Trophoblast cell (in vitro differentiated cells and primary cell): ENCODE results near the gene SPINT2.

Experiments
- DNase-seq, 2 donors: peaks; one replicate each; pipeline ENCODE4 v3.0.0-alpha.2; 2016
- H2AFZ ChIP-seq: 2 replicates; pipeline ENCODE4 v1.6.1; 2013; ENCODE audit warnings: low read length, moderate library complexity, mild to moderate bottlenecking; ENCODE audit not compliant: insufficient read depth, poor library complexity
- H2AK5ac ChIP-seq: 2 replicates; pipeline ENCODE4 v1.6.1; 2013; ENCODE audit warnings: mild to moderate bottlenecking, low read length
- H2BK120ac ChIP-seq: 2 replicates; pipeline ENCODE4 v1.6.1; 2013; ENCODE audit warnings: low read length, mild to moderate bottlenecking, moderate library complexity; ENCODE audit not compliant: insufficient read depth, poor library complexity
- H2BK12ac ChIP-seq: 2 replicates; pipeline ENCODE4 v1.6.1; 2013; ENCODE audit warnings: mild to moderate bottlenecking, low read length, moderate library complexity
- H2BK5ac ChIP-seq: 2 replicates; pipeline ENCODE4 v1.6.1; 2013; ENCODE audit warnings: low read length, low read depth, moderate library complexity, mild to moderate bottlenecking; ENCODE audit not compliant: poor library complexity
- H3K14ac ChIP-seq: 2 replicates; pipeline ENCODE4 v1.6.1; 2013; ENCODE audit warnings: mild to moderate bottlenecking, low read length
- H3K18ac ChIP-seq: 2 replicates; pipeline ENCODE4 v1.6.1; 2013; ENCODE audit warnings: mild to moderate bottlenecking, low read length
- H3K23ac ChIP-seq: 2 replicates; pipeline ENCODE4 v1.6.1; 2013; ENCODE audit warnings: low read length
- H3K27ac ChIP-seq: 2 replicates; pipeline ENCODE4 v1.5.1; 2013; ENCODE audit warnings: low read depth, mild to moderate bottlenecking, inconsistent platforms, low read length, moderate library complexity
- H3K27me3 ChIP-seq: 2 replicates; pipeline ENCODE4 v1.6.1; 2013; ENCODE audit warnings: inconsistent platforms, mild to moderate bottlenecking, low read length, moderate library complexity; ENCODE audit not compliant: insufficient read depth
- H3K36me3 ChIP-seq, 2 experiments: 1 replicate in 1 of 2; 2 replicates in 1 of 2; pipeline ENCODE4 v1.6.1; 2013; ENCODE audit warnings: low read length in 2 of 2, mild to moderate bottlenecking in 2 of 2, moderate library complexity in 1 of 2; ENCODE audit not compliant: insufficient read depth in 2 of 2, control insufficient read depth in 1 of 2
- H3K4ac ChIP-seq: 2 replicates; pipeline ENCODE4 v1.6.1; 2013; ENCODE audit warnings: low read depth, mild to moderate bottlenecking, low read length, moderate library complexity
- H3K4me1 ChIP-seq, 2 experiments: 1 replicate in 1 of 2; 2 replicates in 1 of 2; pipeline ENCODE4 v1.6.1; 2013; ENCODE audit warnings: low read length in 2 of 2, mild to moderate bottlenecking in 2 of 2, moderate library complexity in 1 of 2; ENCODE audit not compliant: insufficient read depth in 2 of 2, control insufficient read depth in 1 of 2
- H3K4me2 ChIP-seq: 2 replicates; pipeline ENCODE4 v1.6.1; 2013; ENCODE audit warnings: inconsistent platforms, mild to moderate bottlenecking, low read length, moderate library complexity
- H3K4me3 ChIP-seq: 2 replicates; pipeline ENCODE4 v1.5.1; 2013; ENCODE audit warnings: mild to moderate bottlenecking, low read depth, low read length, inconsistent platforms
- H3K79me1 ChIP-seq: one replicate; pipeline ENCODE4 v1.6.1; 2013; ENCODE audit warnings: low read length
- H3K79me2 ChIP-seq: 2 replicates; pipeline ENCODE4 v1.6.1; 2013; ENCODE audit warnings: low read length, mild to moderate bottlenecking; ENCODE audit not compliant: control insufficient read depth, insufficient read depth, poor library complexity
- H3K9ac ChIP-seq: 2 replicates; pipeline ENCODE4 v1.6.1; 2013; ENCODE audit warnings: mild to moderate bottlenecking, low read length
- H3K9me3 ChIP-seq: 2 replicates; pipeline ENCODE4 v1.6.1; 2013; ENCODE audit warnings: low read depth, mild to moderate bottlenecking, control low read depth, inconsistent platforms, low read length; ENCODE audit not compliant: insufficient read depth
- H4K12ac ChIP-seq: 2 replicates; pipeline ENCODE4 v1.6.1; 2013; ENCODE audit warnings: low read depth, mild to moderate bottlenecking, low read length, moderate library complexity
- H4K8ac ChIP-seq: 2 replicates; pipeline ENCODE4 v1.6.1; 2013; ENCODE audit warnings: low read depth, mild to moderate bottlenecking, low read length, moderate library complexity
- H4K91ac ChIP-seq: one replicate; pipeline ENCODE4 v1.6.1; 2013; ENCODE audit warnings: low read depth, mild to moderate bottlenecking, low read length, moderate library complexity
- WGBS: extraction: QIAGEN DNeasy Blood & Tissue Kit; methylation state at CpG from one replicate; pipeline ENCODE4 v1.1.7; 2013; ENCODE audit warnings: missing lambda C conversion rate; ENCODE audit not compliant: insufficient read length, insufficient coverage; ENCODE audit errors: extremely low coverage; 5-methylcytosine and 5-hydroxymethylcytosine counted together

SPINT2 gene

DNA sequence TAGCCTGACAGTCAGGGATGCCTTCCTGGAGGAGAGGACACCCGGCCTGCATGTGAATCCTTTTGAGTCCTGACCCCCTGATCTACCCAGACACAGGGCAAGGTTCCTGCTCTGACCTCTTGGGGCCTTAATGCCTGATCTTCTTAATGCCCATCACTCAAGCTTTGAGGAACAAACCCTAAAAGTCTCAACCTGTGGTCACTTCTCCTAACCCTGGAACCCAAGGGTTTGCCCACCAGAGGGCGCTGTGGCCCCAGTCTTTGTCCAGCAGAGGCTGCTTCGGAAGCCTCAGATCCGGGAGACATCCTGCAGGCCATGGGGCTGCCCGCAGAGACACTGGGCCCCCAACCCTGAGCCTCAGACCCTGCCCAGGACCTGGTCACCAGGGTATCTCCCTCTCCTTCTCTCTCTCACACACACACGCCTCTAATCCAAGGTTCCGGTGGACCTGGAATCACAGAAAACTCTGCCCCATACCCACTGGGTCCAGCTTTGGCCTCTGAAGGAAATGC lies 30.6 kb upstream of the SPINT2 start:
- DNase-seq, result peak; percentile 65 to 90
- Histone ChIP-seq H2BK12ac (no peak overlapping the region), H2BK120ac (no peak overlapping the region), H3K18ac (no peak overlapping the region), H3K4me2 (no peak overlapping the region), H2AFZ (no peak overlapping the region), H3K4ac (no peak overlapping the region), H3K27ac (no peak overlapping the region), H4K12ac (no peak overlapping the region), H2BK5ac (no peak overlapping the region), H2AK5ac (no peak overlapping the region), H3K9me3 (peaks cover 1% of the 10 kb centered on the region), H3K27me3 (peaks cover 13% of the 10 kb centered on the region), H3K36me3 (no peaks in the 10 kb centered on the region), H3K4me1 (no peaks in the 10 kb centered on the region), H3K9ac (no peak overlapping the region), H3K23ac (no peak overlapping the region), H3K4me3 (no peak overlapping the region), H4K91ac (no peak overlapping the region), H3K79me2 (no peaks in the 10 kb centered on the region), H3K14ac (no peak overlapping the region), H3K79me1 (no peaks in the 10 kb centered on the region), H4K8ac (peak overlapping the region; percentile 37)
- no CpG with 5 or more reads among the region's 7 CpGs for WGBS

DNA sequence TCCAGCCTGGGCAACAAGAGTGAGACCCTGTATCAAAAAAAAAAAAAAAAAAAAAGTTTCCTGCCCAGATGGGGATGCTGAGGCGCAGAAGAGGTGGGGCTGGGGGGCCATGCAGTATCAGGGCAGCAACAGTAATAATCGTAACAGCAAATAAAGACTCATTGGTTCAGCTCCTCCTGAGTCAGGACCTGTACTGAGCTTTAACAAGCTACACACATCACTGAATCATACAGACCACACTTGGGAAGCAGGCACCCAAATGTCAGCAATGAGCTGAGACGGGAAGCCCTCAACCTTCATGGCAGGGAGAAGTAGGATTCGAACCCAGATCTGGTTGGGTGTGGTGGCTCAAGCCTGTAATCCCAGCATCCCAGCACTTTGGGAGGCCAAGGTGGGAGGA lies 29.8 kb upstream of the SPINT2 start:
- no peaks in the 10 kb centered on the region for H3K79me1 ChIP-seq
- H3K4me2 ChIP-seq, result no peak overlapping the region
- WGBS, result no CpG with 5 or more reads among the region's 4 CpGs

DNA sequence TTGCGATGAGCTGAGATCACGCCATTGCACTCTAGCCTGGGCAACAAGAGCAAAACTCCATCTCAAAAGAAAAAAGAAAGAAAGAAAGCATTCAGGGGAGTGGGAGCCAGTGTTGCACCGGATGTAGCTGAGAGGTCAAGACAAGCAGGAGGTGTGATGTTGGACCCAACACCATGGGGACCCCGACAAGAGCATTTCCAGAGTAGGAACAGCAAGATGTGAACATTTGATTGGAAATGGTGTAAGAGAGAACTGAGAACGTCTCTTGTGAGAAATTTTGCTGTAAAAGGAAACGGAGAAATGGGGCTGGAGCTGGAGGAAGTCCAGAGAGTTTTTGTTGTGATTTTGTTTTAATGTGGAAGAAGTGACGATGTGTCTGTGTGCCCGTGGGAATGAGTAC lies 24.6 kb upstream of the SPINT2 start:
- Histone ChIP-seq H2AFZ (no peak overlapping the region), H3K36me3 (no peaks in the 10 kb centered on the region), H3K27ac (no peak overlapping the region), H3K79me1 (no peaks in the 10 kb centered on the region), H3K14ac (no peak overlapping the region), H4K8ac (no peak overlapping the region), H3K18ac (no peak overlapping the region), H3K23ac (no peak overlapping the region), H3K4me2 (no peak overlapping the region), H4K91ac (no peak overlapping the region), H2AK5ac (no peak overlapping the region), H3K9ac (no peak overlapping the region), H4K12ac (no peak overlapping the region), H2BK12ac (no peak overlapping the region), H3K4me3 (no peak overlapping the region), H3K4me1 (peaks cover 2% of the 10 kb centered on the region in 2 experiments), H2BK5ac (no peak overlapping the region), H3K79me2 (no peaks in the 10 kb centered on the region), H3K4ac (no peak overlapping the region), H3K27me3 (no peaks in the 10 kb centered on the region), H2BK120ac (no peak overlapping the region), H3K9me3 (peaks cover 1% of the 10 kb centered on the region)
- DNase-seq, result no peak
- WGBS, result 100% methylated on average over 2 of the region's 8 CpGs

More for the DNA sequence above, 29.8 kb upstream of the SPINT2 start:
- H4K12ac ChIP-seq, result no peak overlapping the region
- H3K9me3 ChIP-seq, result peaks cover 1% of the 10 kb centered on the region
- H2BK12ac ChIP-seq, result no peak overlapping the region
- H3K18ac ChIP-seq, result no peak overlapping the region
- no peaks in the 10 kb centered on the region for H3K79me2 ChIP-seq
- DNase-seq, result no peak
- H4K8ac ChIP-seq, result no peak overlapping the region
- H3K27ac ChIP-seq, result no peak overlapping the region
- H3K27me3 ChIP-seq, result peaks cover 7% of the 10 kb centered on the region
- H2AK5ac ChIP-seq, result no peak overlapping the region
- H3K4me1 ChIP-seq, result no peaks in the 10 kb centered on the region
- H4K91ac ChIP-seq, result no peak overlapping the region
- no peak overlapping the region for H3K9ac ChIP-seq
- H3K4me3 ChIP-seq, result no peak overlapping the region
- H3K14ac ChIP-seq, result no peak overlapping the region
- no peak overlapping the region for H2BK5ac ChIP-seq
- no peak overlapping the region for H3K4ac ChIP-seq
- no peak overlapping the region for H2AFZ ChIP-seq
- H3K23ac ChIP-seq, result no peak overlapping the region
- H3K36me3 ChIP-seq, result no peaks in the 10 kb centered on the region
- H2BK120ac ChIP-seq, result no peak overlapping the region

DNA sequence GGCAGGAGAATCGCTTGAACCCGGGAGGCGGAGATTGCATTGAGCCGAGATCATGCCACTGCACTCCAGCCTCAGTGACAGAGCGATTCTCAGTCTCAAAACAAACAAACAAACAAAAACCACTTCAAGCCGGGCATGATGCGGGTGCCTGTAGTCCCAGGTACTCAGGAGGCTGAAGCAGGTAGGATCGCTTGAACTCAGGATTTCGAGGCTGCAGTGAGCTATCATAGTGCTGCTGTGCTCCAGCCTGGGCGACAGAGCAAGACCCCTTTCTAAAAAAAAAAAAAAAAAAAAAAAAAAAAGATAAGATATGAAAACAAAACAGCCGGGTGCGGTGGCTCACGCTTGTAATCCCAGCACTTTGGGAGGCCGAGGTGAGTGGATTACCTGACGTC lies 21.1 kb upstream of the SPINT2 start:
- H3K79me1 ChIP-seq, result no peaks in the 10 kb centered on the region
- no peak overlapping the region for H3K4ac ChIP-seq
- no peak overlapping the region for H2BK12ac ChIP-seq
- H3K14ac ChIP-seq, result no peak overlapping the region
- no peak overlapping the region for H3K18ac ChIP-seq
- no peak overlapping the region for H3K4me3 ChIP-seq
- no peak overlapping the region for H3K9ac ChIP-seq
- no peak overlapping the region for H2BK120ac ChIP-seq
- H3K36me3 ChIP-seq, result no peaks in the 10 kb centered on the region
- no peak overlapping the region for H3K27ac ChIP-seq
- H3K27me3 ChIP-seq, result no peaks in the 10 kb centered on the region
- no peaks in the 10 kb centered on the region for H3K9me3 ChIP-seq
- H3K4me2 ChIP-seq, result no peak overlapping the region
- no peak overlapping the region for H4K12ac ChIP-seq
- peaks cover 2 to 3% of the 10 kb centered on the region in 2 experiments for H3K4me1 ChIP-seq
- H3K23ac ChIP-seq, result no peak overlapping the region
- peak; percentile 50 to 56 for DNase-seq
- no peak overlapping the region for H4K91ac ChIP-seq
- H3K79me2 ChIP-seq, result no peaks in the 10 kb centered on the region
- H2AK5ac ChIP-seq, result no peak overlapping the region
- WGBS, result no CpG with 5 or more reads among the region's 15 CpGs
- no peak overlapping the region for H2AFZ ChIP-seq
- H4K8ac ChIP-seq, result no peak overlapping the region
- H2BK5ac ChIP-seq, result no peak overlapping the region
